ENCODE measurements around the gene HOXD8.

The HOXD8 gene

GRCh38 chr2:176127774-176128072, 1.8 kb upstream of the HOXD8 start:
- TF ChIP-seq CTCF (IDR thresholded peaks at IDR 0.05; ENCODE audit: extremely low read depth, missing control alignments) = no peak

GRCh38 chr2:176128172-176128981, 1.1 kb upstream of the HOXD8 start:
- no peak for DNase-seq (ENCODE audit: low spot score)
- TF ChIP-seq CTCF (IDR thresholded peaks at IDR 0.05; ENCODE audit: extremely low read depth, missing control alignments) = no peak

More at GRCh38 chr2:176127774-176128072, 1.8 kb upstream of the HOXD8 start:
- no peak for DNase-seq (ENCODE audit: low spot score)

GRCh38 chr2:176129813-176130146, 275 bp downstream of the HOXD8 start:
- TF ChIP-seq CTCF (IDR thresholded peaks at IDR 0.05; ENCODE audit: extremely low read depth, missing control alignments) = no peak
- no peak for DNase-seq (ENCODE audit: low spot score)

- DNase-seq (ENCODE audit: low spot score) = no peak
These were observed 847 bp downstream of the HOXD8 start for GRCh38 chr2:176130147-176130956.

GRCh38 chr2:176130957-176131847, 1.7 kb downstream of the HOXD8 start:
- TF ChIP-seq CTCF (IDR thresholded peaks at IDR 0.05; ENCODE audit: extremely low read depth, missing control alignments) = no peak
- DNase-seq (ENCODE audit: low spot score) = no peak

More at GRCh38 chr2:176130147-176130956, 847 bp downstream of the HOXD8 start:
- TF ChIP-seq CTCF (IDR thresholded peaks at IDR 0.05; ENCODE audit: extremely low read depth, missing control alignments) = no peak

- no peak for TF ChIP-seq CTCF (IDR thresholded peaks at IDR 0.05; ENCODE audit: extremely low read depth, missing control alignments)
- DNase-seq (ENCODE audit: low spot score) = no peak
These were observed 2.3 kb downstream of the HOXD8 start for GRCh38 chr2:176131848-176132158.
